HepG2 (cell line): Measurements from ENCODE around the gene COMMD10. TPM values are rescaled to one million over a fixed set of nuclear protein-coding genes. Genes with fewer than 3 reads are reported as not detected.

Experiments used
- ATAC-seq: fragments of 200-7000 bp; cut with Tn5 transposase; 3 replicates; pipeline ENCODE4 v1.9.1; 2020; ENCODE audit warnings: mild to moderate bottlenecking, moderate library complexity
- BruUV-seq: library from RNA; stranded (reverse); fragments of 400-500 nt; replicated peaks from 2 replicates; lab custom pipeline; 2021; lab: Mats Ljungman, UMichigan
- CTCF ChIA-PET: fragments of 300-600 bp; formaldehyde crosslinking; extraction: SDS; loops from one replicate; lab custom pipeline; 2021; ENCODE audit warnings: low total read pairs, inconsistent platforms, low intra/inter-chr PET ratio; lab: Yijun Ruan, JAX
- POLR2A ChIA-PET: fragments of 350-600 bp; sonication (Branson Sonifier 250); formaldehyde crosslinking; loops from one replicate; lab custom pipeline; 2020; ENCODE audit warnings: antibody characterized with exemption, inconsistent platforms; lab: Yijun Ruan, JAX
- DNase-seq: peaks from one replicate; pipeline ENCODE4 v3.0.0-alpha.2; 2015; ENCODE audit warnings: low spot score
- FAIRE-seq: peaks from 3 replicates; lab custom pipeline; 2011; peaks lifted over from hg19 to GRCh38; lab: Jason Lieb, UNC
- H2AFZ ChIP-seq: one replicate; pipeline ENCODE4 v1.6.1; 2011; ENCODE audit warnings: low read length, inconsistent platforms
- H3K27ac ChIP-seq: fragments of 300-600 bp; 3 replicates; pipeline ENCODE4 v1.8.0; 2011; ENCODE audit warnings: mixed run types, mild to moderate bottlenecking, mixed read lengths, low read length, inconsistent platforms; ENCODE audit not compliant: insufficient read depth; ENCODE audit errors: extremely low read length
- H3K27me3 ChIP-seq, 2 experiments: fragments of 200-600 bp in 1 of 2; 2 replicates in 1 of 2; 3 replicates in 1 of 2; pipeline versions ENCODE4 v1.6.0 to v1.8.0; 2011; ENCODE audit warnings: low read length in 2 of 2, mild to moderate bottlenecking in 2 of 2, moderate library complexity in 2 of 2, inconsistent platforms in 1 of 2; ENCODE audit not compliant: insufficient read depth in 2 of 2, control insufficient read depth in 1 of 2
- H3K36me3 ChIP-seq, 2 experiments: fragments of 200-600 bp in 1 of 2; replicated peaks in 1 of 2; 2 replicates in 1 of 2; 3 replicates in 1 of 2; pipeline versions ENCODE4 v1.5.1 to v1.8.0; 2011; ENCODE audit warnings: low read length in 2 of 2, inconsistent platforms in 1 of 2; ENCODE audit not compliant: insufficient read depth in 2 of 2, control insufficient read depth in 1 of 2
- H3K4me1 ChIP-seq: 2 replicates; pipeline ENCODE4 v1.5.1; 2012; ENCODE audit warnings: low read length, inconsistent platforms; ENCODE audit not compliant: insufficient read depth
- H3K4me2 ChIP-seq: 2 replicates; pipeline ENCODE4 v1.6.0; 2011; ENCODE audit warnings: low read depth, low read length, inconsistent platforms
- H3K4me3 ChIP-seq, 3 experiments: fragments of 200-600 bp in 1 of 3; sonication (generic), shearing (Covaris generic) in 1 of 3; replicated peaks in 1 of 3; 2 replicates each; pipeline ENCODE4 v1.5.1; 2011 to 2016; ENCODE audit warnings: low read length in 3 of 3, inconsistent platforms in 2 of 3, low read depth in 2 of 3, mild to moderate bottlenecking in 2 of 3, control low read depth in 1 of 3, mixed read lengths in 1 of 3; ENCODE audit not compliant: insufficient read depth in 1 of 3
- H3K79me2 ChIP-seq: one replicate; pipeline ENCODE4 v1.6.1; 2011; ENCODE audit warnings: low read length, inconsistent platforms; ENCODE audit not compliant: insufficient read depth
- H3K9ac ChIP-seq: 2 replicates; pipeline ENCODE4 v1.6.0; 2011; ENCODE audit warnings: mild to moderate bottlenecking, low read depth, low read length, inconsistent platforms; ENCODE audit not compliant: insufficient read depth
- H3K9me3 ChIP-seq: 2 replicates; pipeline ENCODE4 v1.5.1; 2012; ENCODE audit warnings: mild to moderate bottlenecking, low read length
- H4K20me1 ChIP-seq: 2 replicates; pipeline ENCODE4 v1.6.0; 2011; ENCODE audit warnings: inconsistent platforms, mild to moderate bottlenecking, low read length, moderate library complexity; ENCODE audit not compliant: insufficient read depth
- ASH2L ChIP-seq: fragments of 300-600, 200-600 bp; sonication (generic); IDR thresholded peaks from 2 replicates; pipeline ENCODE4 v1.7.0; 2017; ENCODE audit warnings: low read depth, mild to moderate bottlenecking, moderate library complexity, mixed read lengths, low read length; ENCODE audit not compliant: insufficient read length
- STAG1 ChIP-seq: sonication (generic); formaldehyde crosslinking; IDR thresholded peaks from 2 replicates; pipeline ENCODE4 v1.4.0; 2020; ENCODE audit warnings: missing genetic modification reagents
- TAF1 ChIP-seq: sonication (generic); formaldehyde crosslinking; IDR thresholded peaks from 2 replicates; pipeline ENCODE4 v1.4.0; 2020; ENCODE audit warnings: missing genetic modification reagents
- ZC3H4 ChIP-seq: sonication (generic); formaldehyde crosslinking; IDR thresholded peaks from 2 replicates; pipeline ENCODE4 v1.4.0; 2020; ENCODE audit warnings: missing genetic modification reagents, borderline replicate concordance
- ZNF329 ChIP-seq: sonication (generic); formaldehyde crosslinking; IDR thresholded peaks from 2 replicates; pipeline ENCODE4 v1.9.0; 2021; ENCODE audit warnings: low read depth, mild to moderate bottlenecking, missing genetic modification reagents
- ZNF564 ChIP-seq: sonication (generic); formaldehyde crosslinking; IDR thresholded peaks from 2 replicates; pipeline ENCODE4 v1.8.1; 2023; ENCODE audit warnings: mild to moderate bottlenecking, missing genetic modification reagents
- WGBS: methylation state at CpG from one replicate; pipeline ENCODE4 v1.1.6; 2017; ENCODE audit warnings: low lambda C conversion rate; 5-methylcytosine and 5-hydroxymethylcytosine counted together
- in situ Hi-C: cut with HindIII; loops from 2 replicates; pipeline ENCODE4 v1.10.0; 2017; ENCODE audit warnings: low pct_unique_long_range_greater_than_20kb; ENCODE audit not compliant: extremely low pct_ligation_motif_present
- intact Hi-C: fragments of 100-400 bp; cut with micrococcal nuclease; formaldehyde crosslinking; loops from one replicate; pipeline ENCODE4 v1.10.0; 2022; ENCODE audit not compliant: unreplicated experiment
- polyA plus RNA-seq, 8 experiments: library from polyadenylated mRNA; depleted of rRNA in 3 of 8; stranded (reverse) in 7 of 8; unstranded in 1 of 8; fragments of >200 nt; fragmentation: Illumina TruSeq in 4 of 8; extraction: Trizol in 4 of 8; gene quantifications; 2 replicates each; pipeline versions ENCODE4 v1.2.1 to v1.2.3, GENCODE V29; 2011 to 2016; ENCODE audit warnings: low read depth in 4 of 8, missing spikeins in 1 of 8, mixed read lengths in 1 of 8; ENCODE audit not compliant: insufficient read depth in 1 of 8
- total RNA-seq, 5 experiments: library from RNA; depleted of rRNA; stranded (reverse); fragments of >200 nt; fragmentation: Illumina TruSeq; extraction: Trizol; gene quantifications; 2 replicates each; pipeline ENCODE4 v1.2.3, GENCODE V29; 2016; ENCODE audit warnings: low read depth in 1 of 5

COMMD10 gene
- total and polyA plus RNA-seq, 2 of the 13 experiments (the other 11 are each of a cell fraction or from before 2014, with no cell fraction given) = 16.9 to 39.3 TPM

DNA sequence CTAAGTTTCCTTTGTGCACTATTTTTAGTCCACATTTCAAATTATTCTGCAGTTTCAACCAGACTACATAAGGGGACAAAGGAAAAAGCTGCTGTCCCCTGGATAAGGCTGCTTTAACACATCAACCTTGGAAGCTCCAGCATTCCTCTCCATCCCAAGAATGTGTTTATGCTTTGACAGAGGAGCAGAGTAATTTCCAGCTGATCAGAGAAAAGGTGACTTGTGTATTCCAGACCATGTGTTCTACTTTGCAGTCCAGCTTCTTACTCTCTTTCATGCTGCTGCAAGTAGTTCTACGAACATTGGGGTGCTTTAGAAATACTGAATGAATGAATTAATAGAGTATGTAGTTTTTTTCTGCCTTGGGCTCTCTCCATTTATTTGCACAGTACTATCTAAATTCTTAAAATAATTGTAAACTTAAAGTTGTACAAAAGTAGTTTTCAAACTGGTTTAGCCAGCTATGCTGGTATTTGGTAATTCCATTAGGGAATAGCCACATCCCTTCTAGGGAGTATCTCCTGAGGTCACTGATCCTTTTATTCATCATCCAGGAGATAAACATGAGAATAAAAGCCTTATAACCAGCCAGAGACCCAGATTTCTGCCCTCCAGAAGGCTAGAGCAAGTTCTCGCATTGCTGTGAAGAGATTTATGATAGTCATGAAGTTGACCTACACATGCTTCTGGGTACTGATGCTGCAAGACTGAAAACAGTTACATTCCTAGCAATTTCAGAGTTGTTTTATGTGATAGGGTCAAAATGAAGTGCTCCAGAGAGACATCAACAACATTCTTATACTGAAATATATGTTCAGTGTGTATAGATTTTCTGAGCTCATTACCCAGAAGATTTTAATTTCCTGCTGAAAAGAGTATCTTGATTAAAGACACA lies 215.2 kb downstream of the COMMD10 start:
- intact Hi-C loops = no loop called here
- 100% methylated on average over 2 of the region's 2 CpGs for WGBS
- ATAC-seq (no peak), DNase-seq (no peak), FAIRE-seq (no peak)
- H3K9ac ChIP-seq = no peak overlapping the region
- no peak overlapping the region for H2AFZ ChIP-seq
- H3K27ac ChIP-seq = no peak overlapping the region
- peaks cover 0 to 2% of the 10 kb centered on the region in 2 experiments; a peak in 1 of 5 replicates for H3K36me3 ChIP-seq
- no peak overlapping the region for H3K4me2 ChIP-seq
- peaks cover 26% of the 10 kb centered on the region for H3K4me1 ChIP-seq
- no TSS peak for BruUV-seq
- H3K9me3 ChIP-seq = no peaks in the 10 kb centered on the region
- ChIA-PET CTCF (no interaction called here), POLR2A (no interaction called here)
- in situ Hi-C loops = no loop called here
- no peak for TF ChIP-seq ZC3H4 (CRISPR knock-in tag)
- no peak for TF ChIP-seq ASH2L
- no peak for TF ChIP-seq TAF1 (CRISPR knock-in tag)
- TF ChIP-seq ZNF564 = no peak
- no peaks in the 10 kb centered on the region for H3K27me3 ChIP-seq
- H3K79me2 ChIP-seq = no peaks in the 10 kb centered on the region
- no peaks in the 10 kb centered on the region for H4K20me1 ChIP-seq
- no peak overlapping the region for H3K4me3 ChIP-seq

DNA sequence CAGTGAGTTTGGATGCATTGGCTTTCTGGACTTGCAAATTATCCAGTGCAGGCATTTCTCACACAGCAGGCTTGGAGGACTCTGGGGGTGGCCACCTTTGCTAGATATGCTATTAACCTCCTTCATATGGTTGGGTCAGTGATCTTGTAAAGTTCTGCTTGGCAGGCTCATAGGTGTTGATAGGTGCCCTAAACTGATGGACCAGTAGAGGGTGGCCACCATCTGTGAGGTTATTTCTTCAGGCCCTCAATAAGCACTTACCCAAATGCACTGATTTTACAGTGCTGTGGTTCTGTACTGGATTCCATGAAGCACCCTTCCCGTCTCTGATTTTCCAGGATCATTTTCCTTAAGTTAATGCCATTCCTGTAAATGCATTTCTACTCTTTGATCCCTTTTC lies 216.3 kb downstream of the COMMD10 start:
- H4K20me1 ChIP-seq = no peaks in the 10 kb centered on the region
- H3K79me2 ChIP-seq = no peaks in the 10 kb centered on the region
- WGBS = 95% methylated on average over 1 of the region's 1 CpG
- no peak overlapping the region for H3K4me2 ChIP-seq
- H3K36me3 ChIP-seq = peaks cover 0 to 5% of the 10 kb centered on the region in 2 experiments; a peak in 1 of 5 replicates
- ChIA-PET CTCF (no interaction called here), POLR2A (no interaction called here)
- intact Hi-C loops = no loop called here
- DNase-seq (no peak), ATAC-seq (no peak), FAIRE-seq (no peak)
- no peak overlapping the region for H3K9ac ChIP-seq
- no peak overlapping the region for H2AFZ ChIP-seq
- TF ChIP-seq STAG1 = 0 out of 2 replicates have a peak, but pooled peaks have one; percentile 3
- no peak for TF ChIP-seq ZNF329 (CRISPR knock-in tag)
- no peaks in the 10 kb centered on the region for H3K9me3 ChIP-seq
- H3K4me3 ChIP-seq = no peak overlapping the region
- no TSS peak for BruUV-seq
- no peaks in the 10 kb centered on the region for H3K27me3 ChIP-seq
- peaks cover 24% of the 10 kb centered on the region for H3K4me1 ChIP-seq
- H3K27ac ChIP-seq = no peak overlapping the region
- in situ Hi-C loops = no loop called here
